Lower leg skin (tissue), 4 donors: Measurements from ENCODE around the gene GPRC5A. TPM values are rescaled to one million over a fixed set of nuclear protein-coding genes. Genes with fewer than 3 reads are reported as not detected.

Experiments
- DNase-seq, 2 donors: peaks; one replicate each; pipeline ENCODE4 v3.0.0-alpha.2; 2019; ENCODE audit warnings: low spot score in 2 of 2
- H3K4me3 ChIP-seq: fragments of 200-600 bp; sonication (generic); 2 replicates; pipeline ENCODE4 v1.5.1; 2017; ENCODE audit warnings: mild to moderate bottlenecking, low read depth; ENCODE audit not compliant: poor library complexity, severe bottlenecking
- CTCF ChIP-seq, 3 donors: fragments of 450-650 bp; IDR thresholded peaks; one replicate each; pipeline ENCODE4 v1.5.1; 2016; ENCODE audit warnings: antibody characterized with exemption in 3 of 3, mild to moderate bottlenecking in 3 of 3, moderate library complexity in 2 of 3
- POLR2A ChIP-seq, 2 donors: fragments of 450-650 bp; IDR thresholded peaks; one replicate each; pipeline ENCODE4 v1.6.1; 2016 to 2017; ENCODE audit warnings: antibody characterized with exemption in 2 of 2, mild to moderate bottlenecking in 1 of 2, moderate library complexity in 1 of 2
- WGBS, 2 donors: methylation state at CpG; one replicate each; pipeline ENCODE4 v1.1.5; 2018; 5-methylcytosine and 5-hydroxymethylcytosine counted together
- intact Hi-C: fragments of 100-400 bp; cut with DNase I; formaldehyde crosslinking; loops from one replicate; pipeline ENCODE4 v1.15.0; 2023; ENCODE audit warnings: low total_unique reads
- total RNA-seq, 4 donors: library from RNA; depleted of rRNA; stranded (reverse); fragments of >200 nt; gene quantifications; one replicate each; pipeline ENCODE4 v1.1.0, GENCODE V29; 2016

Gene GPRC5A
- total RNA-seq, 4 donors from 2014 or later = 2.1 to 9.4 (median 5.3) TPM

GRCh38 chr12:12898136-12898717, 6.9 kb downstream of the GPRC5A start:
- intact Hi-C loops = no loop called here
- 93 to 94% methylated on average over 9 of the region's 9 CpGs for WGBS, 2 donors
- TF ChIP-seq POLR2A (IDR thresholded peaks at IDR 0.05) (no peak), CTCF (IDR thresholded peaks at IDR 0.05) (no peak)
- H3K4me3 ChIP-seq = no peak overlapping the region
- no peak for DNase-seq

- intact Hi-C loops = no loop called here
- TF ChIP-seq CTCF (IDR thresholded peaks at IDR 0.05) (no peak), POLR2A (IDR thresholded peaks at IDR 0.05) (no peak)
- no peak overlapping the region for H3K4me3 ChIP-seq
- DNase-seq = no peak
- WGBS, 2 donors = 96 to 97% methylated on average over 8 of the region's 8 CpGs
Measured at GRCh38 chr12:12898911-12899511, 7.6 kb downstream of the GPRC5A start.

GRCh38 chr12:12899530-12900380, 8.4 kb downstream of the GPRC5A start:
- 66 to 71% methylated on average over 10 of the region's 10 CpGs for WGBS, 2 donors
- intact Hi-C loops = no loop called here
- H3K4me3 ChIP-seq = no peak overlapping the region
- no peak for TF ChIP-seq CTCF (IDR thresholded peaks at IDR 0.05)
- peak in 1 of 2 donors; percentile 60 for DNase-seq

- WGBS, 2 donors = 34 to 52% methylated on average over 2 of the region's 2 CpGs
- TF ChIP-seq POLR2A (IDR thresholded peaks at IDR 0.05) (no peak), CTCF (IDR thresholded peaks at IDR 0.05) (no peak)
- intact Hi-C loops = no loop called here
- H3K4me3 ChIP-seq = no peak overlapping the region
- DNase-seq = no peak
Measured at GRCh38 chr12:12900786-12901157, 9.4 kb downstream of the GPRC5A start.

- H3K4me3 ChIP-seq = no peak overlapping the region
- DNase-seq = peak; percentile 78 to 89
- WGBS, 2 donors = 48 to 54% methylated on average over 10 of the region's 10 CpGs
- no peak for TF ChIP-seq POLR2A (IDR thresholded peaks at IDR 0.05)
- intact Hi-C loops = no loop called here
Measured at GRCh38 chr12:12901158-12901791, 9.9 kb downstream of the GPRC5A start.

GRCh38 chr12:12902036-12902435, 10.7 kb downstream of the GPRC5A start:
- intact Hi-C loops = no loop called here
- TF ChIP-seq CTCF (IDR thresholded peaks at IDR 0.05) (no peak), POLR2A (IDR thresholded peaks at IDR 0.05) (no peak)
- no peak overlapping the region for H3K4me3 ChIP-seq
- peak in 1 of 2 donors; percentile 49 for DNase-seq
